Right lung (tissue), 10 donors: ENCODE results near the gene TP53I13. TPM values are rescaled to one million over a fixed set of nuclear protein-coding genes. Genes with fewer than 3 reads are reported as not detected.
"Not testable (repeated sequence)": the region's sequence is repeated elsewhere in the genome, so short reads cannot be mapped to it uniquely, and the experiment has no call there.

Source experiments
- DNase-seq, 2 donors: peaks; one replicate each; pipeline ENCODE4 v3.0.0-alpha.2; 2013
- long read RNA-seq, 8 donors: transcript quantifications; one replicate each; lab custom pipeline, GENCODE V29; 2026
- polyA plus RNA-seq, 5 donors: library from polyadenylated mRNA; unstranded; fragments of 120-200 nt; gene quantifications; one replicate each; pipeline versions ENCODE4 v1.2.1 to v1.2.3, GENCODE V29; 2013; ENCODE audit warnings: inconsistent platforms in 1 of 5, low replicate concordance in 1 of 5; ENCODE audit not compliant: insufficient read length in 5 of 5, insufficient read depth in 1 of 5

The TP53I13 gene, protein sequence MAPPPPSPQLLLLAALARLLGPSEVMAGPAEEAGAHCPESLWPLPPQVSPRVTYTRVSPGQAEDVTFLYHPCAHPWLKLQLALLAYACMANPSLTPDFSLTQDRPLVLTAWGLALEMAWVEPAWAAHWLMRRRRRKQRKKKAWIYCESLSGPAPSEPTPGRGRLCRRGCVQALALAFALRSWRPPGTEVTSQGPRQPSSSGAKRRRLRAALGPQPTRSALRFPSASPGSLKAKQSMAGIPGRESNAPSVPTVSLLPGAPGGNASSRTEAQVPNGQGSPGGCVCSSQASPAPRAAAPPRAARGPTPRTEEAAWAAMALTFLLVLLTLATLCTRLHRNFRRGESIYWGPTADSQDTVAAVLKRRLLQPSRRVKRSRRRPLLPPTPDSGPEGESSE
- polyA plus RNA-seq, result 10 to 100 TPM; 20.6 to 42.2 (median 30.6) TPM
- long read RNA-seq, donor 1, transcript TP53I13-201 (7 exons, 1,530 nt), result major isoform, 16 of 35 reads
- long read RNA-seq, donor 1, transcript TP53I13-206 (1 exons, 2,468 nt), result minor isoform, 6 of 35 reads
- long read RNA-seq, donor 1, partial matches to known transcripts, result 10 of 35 reads
- long read RNA-seq, donor 1, other reads (novel, unspliced or antisense), result 0 of 35 reads
- long read RNA-seq, donor 2, transcript TP53I13-206 (1 exons, 2,468 nt), result minor isoform, 6 of 41 reads
- long read RNA-seq, donor 2, transcript TP53I13-201 (7 exons, 1,530 nt), result major isoform, 19 of 41 reads
- long read RNA-seq, donor 2, partial matches to known transcripts, result 0 of 41 reads
- long read RNA-seq, donor 2, other reads (novel, unspliced or antisense), result 16 of 41 reads
- long read RNA-seq, donor 3, transcript TP53I13-201 (7 exons, 1,530 nt), result major isoform, 9 of 29 reads
- long read RNA-seq, donor 3, transcript TP53I13-206 (1 exons, 2,468 nt), result minor isoform, 6 of 29 reads
- long read RNA-seq, donor 3, partial matches to known transcripts, result 14 of 29 reads
- long read RNA-seq, donor 3, other reads (novel, unspliced or antisense), result 0 of 29 reads
- long read RNA-seq, donor 4, transcript TP53I13-206 (1 exons, 2,468 nt), result major isoform, 11 of 17 reads
- long read RNA-seq, donor 4, transcript TP53I13-201 (7 exons, 1,530 nt), result minor isoform, 5 of 17 reads
- long read RNA-seq, donor 4, partial matches to known transcripts, result 0 of 17 reads
- long read RNA-seq, donor 4, other reads (novel, unspliced or antisense), result 0 of 17 reads
- long read RNA-seq, donor 5, transcript TP53I13-206 (1 exons, 2,468 nt), result minor isoform, 5 of 39 reads
- long read RNA-seq, donor 5, transcript TP53I13-201 (7 exons, 1,530 nt), result major isoform, 24 of 39 reads
- long read RNA-seq, donor 5, partial matches to known transcripts, result 10 of 39 reads
- long read RNA-seq, donor 5, other reads (novel, unspliced or antisense), result 0 of 39 reads
- long read RNA-seq, donor 6, transcript TP53I13-201 (7 exons, 1,530 nt), result major isoform, 16 of 22 reads
- long read RNA-seq, donor 6, partial matches to known transcripts, result 0 of 22 reads
- long read RNA-seq, donor 6, other reads (novel, unspliced or antisense), result 0 of 22 reads
- long read RNA-seq, donor 7, transcript TP53I13-201 (7 exons, 1,530 nt), result major isoform, 20 of 36 reads
- long read RNA-seq, donor 7, partial matches to known transcripts, result 13 of 36 reads
- long read RNA-seq, donor 7, other reads (novel, unspliced or antisense), result 0 of 36 reads
- long read RNA-seq, donor 8, transcript TP53I13-201 (7 exons, 1,530 nt), result major isoform, 8 of 9 reads
- long read RNA-seq, donor 8, partial matches to known transcripts, result 0 of 9 reads
- long read RNA-seq, donor 8, other reads (novel, unspliced or antisense), result 0 of 9 reads

DNA sequence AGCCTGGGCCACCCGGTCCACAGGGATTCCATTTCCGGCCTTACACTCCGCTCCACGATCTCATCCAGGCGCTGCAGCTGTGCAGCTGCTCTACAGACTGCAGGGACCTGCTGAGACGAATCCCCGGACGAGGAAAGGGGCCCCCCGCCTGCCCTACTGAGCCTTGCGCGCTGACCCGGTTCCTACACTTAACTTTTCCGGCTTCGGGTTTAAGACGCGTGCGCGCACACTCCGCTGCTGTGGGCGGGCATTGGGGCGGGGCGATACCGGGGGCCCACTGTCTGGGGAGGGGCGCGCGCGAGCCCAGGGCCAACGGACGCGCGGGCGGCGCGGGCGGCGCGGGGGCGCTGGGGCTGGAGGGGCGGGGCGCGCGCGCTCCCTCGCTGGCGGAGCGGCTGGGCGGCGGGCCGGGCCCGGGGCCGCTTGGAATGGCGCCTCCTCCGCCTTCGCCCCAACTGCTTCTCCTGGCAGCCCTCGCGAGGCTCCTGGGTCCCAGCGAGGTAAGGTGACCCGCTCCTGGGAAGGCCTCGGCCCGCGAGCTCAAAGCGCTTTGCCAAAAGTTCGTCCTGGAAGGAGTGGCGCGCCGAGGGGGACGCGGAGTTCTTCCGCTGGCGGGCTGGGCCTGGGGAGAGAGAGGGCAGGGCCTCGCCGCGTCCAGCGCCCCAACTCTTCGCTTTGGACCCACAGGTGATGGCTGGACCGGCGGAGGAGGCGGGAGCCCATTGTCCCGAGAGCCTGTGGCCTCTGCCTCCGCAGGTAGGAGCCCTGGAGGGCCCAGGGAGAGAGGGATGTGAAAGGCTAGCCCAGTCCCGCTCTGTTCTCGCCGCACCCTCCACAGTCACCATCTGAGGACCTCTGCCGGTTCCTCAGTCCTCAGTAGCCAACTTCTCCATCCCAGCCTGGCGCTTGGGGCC is at the start of gene TP53I13:
TSS of gene TP53I13 (plus strand) at position 371 of the 914 bp plus-strand sequence. CDS start at position 429, 58 bp downstream.
- peak; percentile 79 to 88 for DNase-seq

GRCh38 chr17:29524692-29525091 is 43.8 kb upstream of the TP53I13 start:
- no peak for DNase-seq

DNA sequence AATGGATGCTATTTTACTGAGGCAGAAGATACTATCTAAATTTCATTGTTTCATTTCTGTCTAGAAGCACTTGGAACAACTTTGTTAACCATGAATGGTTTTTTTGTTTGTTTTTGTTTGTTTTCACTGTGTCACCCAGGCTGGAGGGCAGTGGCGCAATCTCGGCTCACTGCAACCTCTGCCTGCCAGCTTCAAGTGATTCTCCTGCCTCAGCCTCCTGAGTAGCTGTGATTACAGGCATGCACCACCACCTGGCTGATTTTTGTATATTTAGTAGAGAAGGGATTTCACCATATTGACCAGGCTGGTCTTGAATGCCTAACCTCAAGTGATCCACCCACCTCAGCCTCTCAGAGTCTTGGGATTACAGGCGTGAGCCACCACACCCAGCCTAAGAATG is 42.2 kb upstream of the TP53I13 start:
- no peak for DNase-seq

DNA sequence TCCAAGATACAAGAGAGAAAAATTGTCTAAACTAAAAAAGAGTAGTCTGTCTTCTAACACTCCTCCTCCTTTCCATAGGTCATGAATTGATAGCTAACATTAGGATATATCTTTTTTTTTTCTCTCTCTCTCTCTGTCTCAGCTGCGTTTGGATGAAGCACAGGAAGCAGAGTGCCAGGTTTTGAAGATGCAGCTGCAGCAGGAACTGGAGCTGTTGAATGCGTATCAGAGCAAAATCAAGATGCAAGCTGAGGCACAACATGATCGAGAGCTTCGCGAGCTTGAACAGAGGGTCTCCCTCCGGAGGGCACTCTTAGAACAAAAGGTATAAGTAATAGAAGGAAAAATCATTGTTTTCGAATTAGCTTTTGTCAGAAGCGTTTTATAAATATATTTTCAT is 34.5 kb upstream of the TP53I13 start:
- no peak for DNase-seq

GRCh38 chr17:29544066-29544465 is 24.4 kb upstream of the TP53I13 start:
- peak in 1 of 2 donors; percentile 17 for DNase-seq

DNA sequence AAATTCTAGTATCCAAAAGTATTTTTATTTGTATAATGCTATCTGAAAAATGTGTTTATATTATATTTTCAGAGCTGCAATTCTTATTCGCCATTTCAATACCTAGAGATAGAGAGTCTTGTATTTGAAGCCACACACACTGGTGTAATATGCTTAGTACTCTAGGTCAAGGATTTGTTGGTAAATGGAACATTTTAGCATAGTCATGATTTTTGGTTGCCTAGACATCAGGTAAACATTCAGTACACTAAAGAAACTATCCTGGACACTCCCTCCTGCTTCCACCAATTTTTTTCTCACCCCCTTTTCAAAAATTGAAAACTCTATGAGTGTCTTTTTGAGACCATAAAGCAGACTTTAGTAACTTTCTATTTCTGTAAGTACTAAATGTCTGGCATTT is 22.4 kb upstream of the TP53I13 start:
- no peak for DNase-seq

DNA sequence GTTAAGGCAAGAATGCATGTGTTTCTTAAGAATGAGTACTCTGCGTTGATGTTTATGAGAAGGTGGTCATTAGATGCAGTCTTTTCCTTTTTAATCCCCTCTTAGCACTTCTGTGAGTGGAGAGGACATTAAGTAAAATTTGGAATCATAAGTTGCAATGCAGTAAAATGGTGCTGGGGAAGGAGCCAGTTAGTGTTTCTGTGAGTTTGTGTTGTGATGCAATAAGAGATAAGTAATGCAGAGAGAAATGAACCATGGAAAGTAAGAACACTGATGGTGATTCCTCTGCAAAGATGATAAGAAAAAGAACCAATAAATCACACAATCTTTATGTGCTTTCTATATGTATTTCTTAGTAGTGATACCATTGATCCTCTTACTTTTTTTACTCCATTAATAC is 21.7 kb upstream of the TP53I13 start:
- DNase-seq, result no peak

DNA sequence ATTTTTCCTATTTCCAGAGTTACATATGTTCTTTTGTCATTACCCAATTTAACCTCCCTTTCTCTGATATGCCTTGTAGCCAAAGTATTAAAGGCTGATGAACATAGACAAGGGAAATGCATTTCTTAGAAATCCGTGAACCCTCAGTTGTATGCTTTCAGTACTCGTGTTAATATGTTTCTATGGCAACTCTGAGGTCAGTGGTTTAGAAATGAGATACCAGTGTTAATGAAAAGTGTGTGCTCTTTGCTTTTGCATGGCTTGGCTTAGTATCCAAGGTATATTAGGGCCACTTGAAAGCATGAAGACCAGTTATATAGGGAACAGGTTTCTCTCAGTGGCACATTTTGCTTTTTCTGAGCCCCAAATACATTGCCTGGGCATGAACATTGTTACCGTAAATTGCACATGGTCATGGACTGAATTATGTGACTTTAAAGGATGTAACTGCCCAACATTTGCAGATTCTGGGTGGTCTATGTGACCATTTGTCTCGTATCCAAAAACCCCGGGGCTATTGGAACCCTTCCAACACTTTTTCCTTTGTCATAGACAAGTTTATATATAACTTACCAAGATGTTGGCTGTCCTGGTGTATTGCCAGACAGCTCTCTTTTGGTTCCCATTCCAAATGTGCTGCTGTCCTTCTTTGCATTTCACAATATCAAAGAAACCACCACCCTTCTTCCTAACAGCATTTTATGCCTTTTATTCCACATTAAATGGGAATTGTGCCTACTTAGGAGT is 19.2 kb upstream of the TP53I13 start:
- peak; percentile 71 to 77 for DNase-seq

DNA sequence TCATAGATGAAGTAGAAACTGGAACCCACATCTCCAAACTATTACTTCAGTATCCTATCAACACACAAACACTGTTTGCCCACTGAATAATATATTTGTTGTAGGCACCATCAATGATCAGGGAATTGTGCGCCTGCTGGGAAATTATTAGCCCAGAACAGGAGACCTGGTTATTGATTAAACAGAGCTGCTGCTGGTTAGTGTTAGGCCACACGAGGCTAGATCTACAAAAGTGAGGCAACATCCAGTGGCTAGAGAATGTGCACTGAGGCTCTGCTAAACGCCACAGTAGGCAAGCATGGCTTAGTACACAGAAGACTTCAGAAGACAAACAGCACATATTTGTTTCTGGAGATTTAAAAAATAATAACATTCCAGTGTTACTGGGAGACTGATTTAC is 12.7 kb upstream of the TP53I13 start:
- DNase-seq, result no peak

DNA sequence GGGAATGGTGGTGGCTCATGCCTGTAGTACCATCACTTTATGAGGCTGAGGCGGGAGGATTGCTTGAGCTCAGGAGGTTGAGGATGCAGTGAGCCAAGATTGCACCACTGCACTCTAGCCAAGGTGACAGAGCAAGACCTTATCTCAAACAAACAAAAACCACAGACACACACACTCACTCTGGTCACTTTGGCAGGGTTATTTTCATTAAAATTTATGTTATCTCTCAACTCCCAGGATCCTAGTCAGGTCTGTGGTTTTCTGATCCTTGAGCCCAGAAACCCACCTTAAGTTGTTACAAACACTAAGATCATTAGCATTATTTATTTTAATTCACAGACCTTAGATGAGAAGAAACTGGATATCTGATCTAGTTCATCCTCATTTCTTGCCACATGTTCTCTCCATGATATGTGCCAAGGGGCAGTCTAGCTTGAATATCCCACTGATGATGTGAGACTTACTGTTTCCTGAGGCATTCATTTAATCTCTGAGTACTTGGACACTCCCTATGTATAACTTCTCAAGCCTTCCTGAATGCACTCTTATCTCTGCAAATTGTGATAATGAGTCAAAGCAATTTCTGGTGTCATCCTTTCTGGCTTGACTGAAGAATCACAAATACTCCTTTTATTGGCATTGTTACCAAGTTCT is 11.3 kb upstream of the TP53I13 start:
- DNase-seq, result no peak

DNA sequence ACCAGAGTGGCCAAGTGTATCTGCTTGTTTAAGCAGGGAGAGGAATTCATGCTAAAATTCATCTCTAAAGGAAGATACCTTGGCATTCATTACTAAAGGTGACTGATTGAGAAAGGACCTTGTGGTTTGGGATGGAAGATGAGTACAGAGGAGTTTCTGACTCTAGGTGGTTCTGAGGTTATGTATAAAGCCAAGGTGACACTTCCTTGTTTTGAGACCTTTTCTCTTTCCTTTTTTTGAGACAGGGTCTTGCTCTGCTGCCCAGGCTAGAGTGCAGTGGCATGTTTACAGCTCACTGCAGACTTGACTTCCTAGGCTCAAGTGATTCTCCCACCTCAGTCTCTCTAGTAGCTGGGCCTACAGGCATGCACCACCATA is 10.8 kb upstream of the TP53I13 start:
- no peak for DNase-seq

DNA sequence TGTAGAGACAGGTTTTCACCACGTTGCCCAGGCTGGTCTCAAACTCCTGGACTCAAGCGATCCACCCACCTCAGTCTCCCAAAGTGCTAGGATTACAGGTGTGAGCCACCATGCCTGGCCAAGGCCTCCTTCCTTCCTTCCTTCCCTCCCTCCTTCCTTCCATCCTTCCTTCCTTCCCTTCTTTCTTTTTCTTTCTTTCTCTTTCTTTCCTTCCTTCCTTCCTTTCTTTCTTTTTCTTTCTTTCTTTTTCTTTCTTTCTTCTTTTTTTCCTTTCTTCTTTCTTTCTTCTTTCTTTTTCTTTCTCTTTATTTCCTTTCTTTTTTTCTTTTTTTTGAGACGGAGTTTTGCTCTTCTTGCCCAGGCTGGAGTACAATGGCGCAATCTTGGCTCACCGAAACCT is 10.4 kb upstream of the TP53I13 start:
- DNase-seq, result not testable (repeated sequence)

DNA sequence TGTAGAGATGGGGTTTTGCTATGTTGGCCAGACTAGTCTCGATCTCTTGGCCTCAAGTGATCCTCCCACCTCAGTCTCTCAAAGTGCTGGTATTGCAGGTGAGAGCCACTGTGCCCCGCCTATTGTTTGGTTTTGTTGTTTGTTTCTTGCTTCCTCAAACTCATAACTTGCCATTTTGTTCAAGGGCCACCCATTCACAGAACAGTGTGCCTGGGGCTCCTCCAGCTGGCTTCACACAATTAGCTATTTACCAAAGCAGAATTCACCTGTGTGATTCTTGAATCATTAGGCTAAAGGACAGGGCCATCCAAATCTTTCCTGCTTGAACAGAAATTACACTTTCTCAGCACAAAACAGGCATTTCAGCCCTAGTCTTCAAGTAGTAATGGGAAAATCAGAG is 8.9 kb upstream of the TP53I13 start:
- no peak for DNase-seq

DNA sequence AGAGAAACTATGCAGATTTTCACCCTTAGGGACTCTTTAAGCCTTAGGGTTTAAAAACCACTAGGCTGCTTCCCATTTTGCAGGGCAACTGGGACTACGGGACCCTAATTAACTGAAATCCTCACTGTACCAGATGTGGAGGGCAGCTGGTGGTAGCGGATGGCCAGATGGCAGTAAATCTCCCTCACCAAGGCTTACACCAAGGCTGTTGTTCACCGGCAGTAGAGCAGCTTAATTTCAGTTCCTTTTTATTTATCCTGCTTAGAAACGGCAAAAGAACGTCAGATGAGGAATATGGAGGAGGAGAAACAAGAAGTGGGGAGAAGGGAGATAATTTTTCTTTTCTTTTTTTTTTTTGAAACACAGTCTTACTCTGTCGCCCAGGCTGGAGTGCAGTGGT is 8.2 kb upstream of the TP53I13 start:
- no peak for DNase-seq

GRCh38 chr17:29561554-29562517 is 6.7 kb upstream of the TP53I13 start:
- peak in 1 of 2 donors; percentile 23 for DNase-seq

GRCh38 chr17:29562615-29563014 is 5.9 kb upstream of the TP53I13 start:
- DNase-seq, result no peak

DNA sequence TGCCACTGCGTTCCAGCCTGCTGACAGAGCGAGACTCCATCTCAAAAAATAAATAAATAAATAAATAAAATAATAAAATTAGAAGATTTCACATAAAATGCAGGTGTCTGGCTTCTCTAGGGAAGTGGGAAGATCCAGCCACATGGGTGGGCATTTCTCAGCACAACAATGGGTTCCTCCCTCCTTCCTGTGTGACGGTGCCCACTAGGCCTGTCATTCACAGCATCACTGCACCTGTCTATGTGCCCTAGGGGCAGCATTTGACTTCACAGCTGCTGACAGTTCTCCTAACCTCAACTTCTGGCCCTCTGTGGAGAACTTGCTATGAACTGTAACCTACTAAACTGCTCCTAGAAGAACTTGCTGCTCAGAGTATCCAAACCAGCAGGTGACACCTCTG is 4.7 kb upstream of the TP53I13 start:
- DNase-seq, result no peak
